ENCODE results near the gene UBE2D2. TPM values are rescaled to one million over a fixed set of nuclear protein-coding genes. Genes with fewer than 3 reads are reported as not detected.

Gene UBE2D2
- total and polyA plus RNA-seq, 2 experiments from 2014 or later: 120 to 172 TPM

- 0 out of 2 replicates have a peak overlapping the region, but pooled peaks have one; percentile 59 for H3K27ac ChIP-seq (ENCODE audit: low read depth)
- H3F3A ChIP-seq (replicated peaks; ENCODE audit: low read depth): peaks cover 34% of the 10 kb centered on the region
- H3K9me2 ChIP-seq (ENCODE audit: insufficient read depth): no peaks in the 10 kb centered on the region
- Mint-ChIP-seq H3K27me3 (ENCODE audit: insufficient read depth, low read depth, poor library complexity) (peaks cover 54% of the 10 kb centered on the region), H3K9me3 (no peaks in the 10 kb centered on the region), H3K4me3 (no peak overlapping the region; the same call in 2 of the 3 replicates), H3K36me3 (ENCODE audit: low read depth) (peaks cover 8% of the 10 kb centered on the region; the same call in 2 of the 3 replicates), H3K27ac (no peak overlapping the region), H3K4me1 (peaks cover 86% of the 10 kb centered on the region)
- ATAC-seq: no peak
- H3K4me3 ChIP-seq: peak overlapping the region; percentile 26; the same call in 1 of the 2 replicates
- H2AFZ ChIP-seq: no peak overlapping the region
- no peaks in the 10 kb centered on the region for H3K79me2 ChIP-seq (replicated peaks; ENCODE audit: insufficient read depth)
- H3K4me1 ChIP-seq (ENCODE audit: insufficient read depth): peaks cover 74% of the 10 kb centered on the region
- no peaks in the 10 kb centered on the region for H3K36me3 ChIP-seq (ENCODE audit: insufficient read depth)
- H3K4me2 ChIP-seq: peak overlapping the region; percentile 57
- peaks cover 7% of the 10 kb centered on the region; the same call in 1 of the 2 replicates for H4K20me1 ChIP-seq (replicated peaks; ENCODE audit: insufficient read depth)
- H3K27me3 ChIP-seq (ENCODE audit: insufficient read depth): peaks cover 33% of the 10 kb centered on the region
- TF ChIP-seq ZNF331 (CRISPR knock-in tag; IDR thresholded peaks at IDR 0.05; ENCODE audit: low read depth): no peak
- DNase-seq (ENCODE audit: low spot score): no peak
These were observed 80.3 kb downstream of the UBE2D2 start for GRCh38 chr5:139641116-139642080.

- Mint-ChIP-seq H3K9me3 (no peaks in the 10 kb centered on the region), H3K4me1 (peaks cover 85% of the 10 kb centered on the region), H3K27me3 (ENCODE audit: insufficient read depth, low read depth, poor library complexity) (peaks cover 53% of the 10 kb centered on the region), H3K36me3 (ENCODE audit: low read depth) (peaks cover 8% of the 10 kb centered on the region; the same call in 2 of the 3 replicates), H3K27ac (no peak overlapping the region), H3K4me3 (no peak overlapping the region; the same call in 2 of the 3 replicates)
- DNase-seq (ENCODE audit: low spot score): no peak
- Histone ChIP-seq H4K20me1 (replicated peaks; ENCODE audit: insufficient read depth) (peaks cover 8% of the 10 kb centered on the region; the same call in 1 of the 2 replicates), H3K9me2 (ENCODE audit: insufficient read depth) (no peaks in the 10 kb centered on the region), H3K27me3 (ENCODE audit: insufficient read depth) (peaks cover 41% of the 10 kb centered on the region), H3F3A (replicated peaks; ENCODE audit: low read depth) (peaks cover 30% of the 10 kb centered on the region), H3K79me2 (replicated peaks; ENCODE audit: insufficient read depth) (no peaks in the 10 kb centered on the region), H3K4me2 (no peak overlapping the region; the same call in 1 of the 2 replicates), H2AFZ (no peak overlapping the region), H3K4me1 (ENCODE audit: insufficient read depth) (peaks cover 73% of the 10 kb centered on the region), H3K36me3 (ENCODE audit: insufficient read depth) (no peaks in the 10 kb centered on the region), H3K4me3 (no peak overlapping the region), H3K27ac (ENCODE audit: low read depth) (no peak overlapping the region)
- ATAC-seq: no peak
- TF ChIP-seq CREB1 (CRISPR knock-in tag; IDR thresholded peaks at IDR 0.05; ENCODE audit: low read depth): no peak
- TF ChIP-seq ZNF462 (CRISPR knock-in tag; IDR thresholded peaks at IDR 0.05): no peak
- TF ChIP-seq CTCF (conservative IDR thresholded peaks at IDR 0.05; ENCODE audit: low read depth in 2 of 2): no peak
- no peak for TF ChIP-seq EZH2phosphoT487 (IDR thresholded peaks at IDR 0.05; ENCODE audit: unreplicated experiment)
- TF ChIP-seq ZNF331 (CRISPR knock-in tag; IDR thresholded peaks at IDR 0.05; ENCODE audit: low read depth): no peak
- no peak for TF ChIP-seq POLR2AphosphoS5 (IDR thresholded peaks at IDR 0.05; ENCODE audit: low read depth)
- TF ChIP-seq STAT1 (IDR thresholded peaks at IDR 0.05; ENCODE audit: unreplicated experiment): no peak
These were observed 81.1 kb downstream of the UBE2D2 start for GRCh38 chr5:139642213-139642612.
